Measurements from ENCODE around the gene TMEM45A. TPM values are rescaled to one million over a fixed set of nuclear protein-coding genes. Genes with fewer than 3 reads are reported as not detected.
"Not testable (repeated sequence)": the region's sequence is repeated elsewhere in the genome, so short reads cannot be mapped to it uniquely, and the experiment has no call there.

Gene TMEM45A
- total RNA-seq: 10 to 100 TPM; 13.5 to 14.3 TPM

GRCh38 chr3:100492059-100493006 lies at the start of gene TMEM45A:
TSS of gene TMEM45A (plus strand) at chr3:100492619. CDS start at chr3:100555212, 62,593 bp downstream.
- H3K4me3 ChIP-seq: peak within 1 kb of the TSS; percentile 57 to 59
- H3K9me3 ChIP-seq: no peaks in the 10 kb centered on the region
- H3K27me3 ChIP-seq: no peaks in the 10 kb centered on the region
- H3K4me1 ChIP-seq: peaks cover 0 to 8% of the 10 kb centered on the region in 2 donors
- H3K27ac ChIP-seq: peak within 1 kb of the TSS; percentile 78 to 90
- no peak for TF ChIP-seq CTCF (IDR thresholded peaks at IDR 0.05)
- peak; percentile 98 for DNase-seq (ENCODE audit: low spot score)
- H3K36me3 ChIP-seq: no peaks in the 10 kb centered on the region

GRCh38 chr3:100443690-100444089 lies 48.7 kb upstream of the TMEM45A start:
- no peak for DNase-seq (ENCODE audit: low spot score)
- Histone ChIP-seq H3K4me1 (no peaks in the 10 kb centered on the region), H3K4me3 (no peak overlapping the region), H3K9me3 (no peaks in the 10 kb centered on the region), H3K36me3 (no peaks in the 10 kb centered on the region), H3K27ac (no peak overlapping the region), H3K27me3 (no peaks in the 10 kb centered on the region)
- TF ChIP-seq CTCF (IDR thresholded peaks at IDR 0.05): no peak

- H3K27me3 ChIP-seq, H3K36me3 ChIP-seq: not testable (repeated sequence)
Measured at GRCh38 chr3:100447067-100447466, 45.4 kb upstream of the TMEM45A start.

GRCh38 chr3:100448079-100448478 lies 44.3 kb upstream of the TMEM45A start:
- no peaks in the 10 kb centered on the region for H3K36me3 ChIP-seq
- no peak overlapping the region for H3K4me3 ChIP-seq
- H3K9me3 ChIP-seq: no peaks in the 10 kb centered on the region
- no peaks in the 10 kb centered on the region for H3K4me1 ChIP-seq
- no peak for DNase-seq (ENCODE audit: low spot score)
- no peak overlapping the region for H3K27ac ChIP-seq
- TF ChIP-seq CTCF (IDR thresholded peaks at IDR 0.05): no peak
- no peaks in the 10 kb centered on the region for H3K27me3 ChIP-seq

More at GRCh38 chr3:100447067-100447466, 45.4 kb upstream of the TMEM45A start:
- H3K9me3 ChIP-seq; H3K4me3 ChIP-seq; H3K27ac ChIP-seq; DNase-seq (ENCODE audit: low spot score); H3K4me1 ChIP-seq: not testable (repeated sequence)

GRCh38 chr3:100449214-100449613 lies 43.2 kb upstream of the TMEM45A start:
- no peak for DNase-seq (ENCODE audit: low spot score)
- no peak overlapping the region for H3K4me3 ChIP-seq
- no peaks in the 10 kb centered on the region for H3K36me3 ChIP-seq
- H3K27me3 ChIP-seq: no peaks in the 10 kb centered on the region
- H3K9me3 ChIP-seq: no peaks in the 10 kb centered on the region
- H3K27ac ChIP-seq: no peak overlapping the region
- no peak for TF ChIP-seq CTCF (IDR thresholded peaks at IDR 0.05)
- H3K4me1 ChIP-seq: no peaks in the 10 kb centered on the region

GRCh38 chr3:100454677-100455076 lies 37.7 kb upstream of the TMEM45A start:
- Histone ChIP-seq H3K4me1 (no peaks in the 10 kb centered on the region), H3K4me3 (no peak overlapping the region), H3K9me3 (no peaks in the 10 kb centered on the region), H3K27ac (no peak overlapping the region), H3K27me3 (no peaks in the 10 kb centered on the region), H3K36me3 (no peaks in the 10 kb centered on the region)
- no peak for TF ChIP-seq CTCF (IDR thresholded peaks at IDR 0.05)
- no peak for DNase-seq (ENCODE audit: low spot score)

All from right atrium auricular region (tissue), 2 donors.